Smooth muscle cell (in vitro differentiated cells): ENCODE measurements around the gene MINDY2. TPM values are rescaled to one million over a fixed set of nuclear protein-coding genes. Genes with fewer than 3 reads are reported as not detected.

Experiments
- DNase-seq: peaks from one replicate; lab custom pipeline; 2025; ENCODE audit not compliant: unreplicated experiment; lab: John Stamatoyannopoulos, UW
- H2AFZ ChIP-seq: fragments of 200-600 bp; sonication (generic); 2 replicates; pipeline ENCODE4 v1.6.0; 2016; ENCODE audit warnings: antibody characterized with exemption, low read depth, mild to moderate bottlenecking
- H3F3A ChIP-seq: fragments of 200-600 bp; sonication (generic); 2 replicates; pipeline ENCODE4 v1.6.0; 2017; ENCODE audit warnings: antibody characterized with exemption, low read depth
- H3K27ac ChIP-seq: fragments of 200-600 bp; sonication (generic); 2 replicates; pipeline ENCODE4 v1.5.1; 2016; ENCODE audit warnings: low read depth, mild to moderate bottlenecking
- H3K27me3 ChIP-seq: fragments of 200-600 bp; sonication (generic); 2 replicates; pipeline ENCODE4 v1.6.1; 2016; ENCODE audit warnings: low read depth, mild to moderate bottlenecking
- H3K36me3 ChIP-seq: fragments of 200-600 bp; sonication (generic); 2 replicates; pipeline ENCODE4 v1.5.1; 2016; ENCODE audit warnings: low read depth
- H3K4me1 ChIP-seq: fragments of 200-600 bp; sonication (generic); 2 replicates; pipeline ENCODE4 v1.5.1; 2016; ENCODE audit warnings: low read depth
- H3K4me2 ChIP-seq: fragments of 200-600 bp; sonication (generic); 2 replicates; pipeline ENCODE4 v1.6.0; 2016; ENCODE audit warnings: mild to moderate bottlenecking
- H3K4me3 ChIP-seq: fragments of 200-600 bp; sonication (generic); 2 replicates; pipeline ENCODE4 v1.5.1; 2016; ENCODE audit warnings: mild to moderate bottlenecking
- H3K79me2 ChIP-seq: fragments of 200-600 bp; sonication (generic); 2 replicates; pipeline ENCODE4 v1.6.0; 2016; ENCODE audit warnings: low read depth, mild to moderate bottlenecking
- H3K9ac ChIP-seq: fragments of 200-600 bp; sonication (generic); 2 replicates; pipeline ENCODE4 v1.6.0; 2016; ENCODE audit warnings: low read depth
- H3K9me3 ChIP-seq: fragments of 200-600 bp; sonication (generic); replicated peaks from 2 replicates; pipeline ENCODE4 v1.5.1; 2016; ENCODE audit warnings: low read depth
- H4K20me1 ChIP-seq: fragments of 200-600 bp; sonication (generic); 2 replicates; pipeline ENCODE4 v1.6.0; 2016; ENCODE audit warnings: low read depth
- WGBS: methylation state at CpG from one replicate; pipeline ENCODE4 v1.1.7; 2016; ENCODE audit warnings: low lambda C conversion rate; 5-methylcytosine and 5-hydroxymethylcytosine counted together
- polyA plus RNA-seq: library from polyadenylated mRNA; unstranded; fragments of >200 nt; fragmentation: Nextera tagmentation; extraction: Ambion mirVana; gene quantifications from 2 replicates; pipeline ENCODE4 v1.2.1, GENCODE V29; 2016
- total RNA-seq: library from RNA; depleted of rRNA; stranded (reverse); fragments of >200 nt; gene quantifications from 2 replicates; pipeline ENCODE4 v1.2.3, GENCODE V29; 2014
- TF ChIP-seq, protein P1 (sequence below): fragments of 200-600 bp; sonication (generic); IDR thresholded peaks from 2 replicates; pipeline ENCODE4 v1.5.1; 2017; ENCODE audit warnings: borderline replicate concordance, mild to moderate bottlenecking, antibody characterized with exemption; ENCODE audit not compliant: insufficient read depth, poor library complexity, severe bottlenecking

The MINDY2 gene
- total and polyA plus RNA-seq, 2 experiments from 2014 or later = 21.2 to 28.0 TPM

DNA sequence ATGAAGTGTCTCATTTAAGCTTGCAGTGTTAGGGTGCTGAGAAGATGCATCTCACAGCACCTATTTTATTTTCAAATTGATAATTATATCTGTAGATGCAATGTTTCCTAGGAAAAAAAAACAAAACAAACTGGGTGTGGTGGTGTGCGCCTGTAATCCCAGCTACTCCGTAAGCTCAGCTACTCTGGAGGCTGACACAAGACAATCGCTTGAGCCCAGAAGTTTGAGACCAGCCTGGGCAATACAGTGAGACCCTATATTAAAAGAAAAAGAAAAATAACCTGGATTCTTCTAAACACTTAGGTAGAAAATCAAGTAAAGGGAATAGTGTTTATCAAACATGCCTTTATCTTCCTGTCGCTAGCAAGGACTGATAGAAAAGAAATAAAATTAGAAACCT is 1.9 kb downstream of the MINDY2 start:
- Histone ChIP-seq H3K79me2 (peaks cover 61% of the 10 kb centered on the region), H3K9me3 (no peaks in the 10 kb centered on the region), H3K27me3 (no peaks in the 10 kb centered on the region), H3K4me3 (peak overlapping the region; percentile 86), H3K9ac (peak overlapping the region; percentile 77), H2AFZ (no peak overlapping the region), H3K36me3 (no peaks in the 10 kb centered on the region), H3F3A (peaks cover 6% of the 10 kb centered on the region), H3K4me2 (peak overlapping the region; percentile 91), H4K20me1 (peaks cover 53% of the 10 kb centered on the region), H3K4me1 (peaks cover 21% of the 10 kb centered on the region), H3K27ac (no peak overlapping the region)
- WGBS = 90% methylated on average over 4 of the region's 4 CpGs
- no peak for DNase-seq
- TF ChIP-seq, protein P1, sequence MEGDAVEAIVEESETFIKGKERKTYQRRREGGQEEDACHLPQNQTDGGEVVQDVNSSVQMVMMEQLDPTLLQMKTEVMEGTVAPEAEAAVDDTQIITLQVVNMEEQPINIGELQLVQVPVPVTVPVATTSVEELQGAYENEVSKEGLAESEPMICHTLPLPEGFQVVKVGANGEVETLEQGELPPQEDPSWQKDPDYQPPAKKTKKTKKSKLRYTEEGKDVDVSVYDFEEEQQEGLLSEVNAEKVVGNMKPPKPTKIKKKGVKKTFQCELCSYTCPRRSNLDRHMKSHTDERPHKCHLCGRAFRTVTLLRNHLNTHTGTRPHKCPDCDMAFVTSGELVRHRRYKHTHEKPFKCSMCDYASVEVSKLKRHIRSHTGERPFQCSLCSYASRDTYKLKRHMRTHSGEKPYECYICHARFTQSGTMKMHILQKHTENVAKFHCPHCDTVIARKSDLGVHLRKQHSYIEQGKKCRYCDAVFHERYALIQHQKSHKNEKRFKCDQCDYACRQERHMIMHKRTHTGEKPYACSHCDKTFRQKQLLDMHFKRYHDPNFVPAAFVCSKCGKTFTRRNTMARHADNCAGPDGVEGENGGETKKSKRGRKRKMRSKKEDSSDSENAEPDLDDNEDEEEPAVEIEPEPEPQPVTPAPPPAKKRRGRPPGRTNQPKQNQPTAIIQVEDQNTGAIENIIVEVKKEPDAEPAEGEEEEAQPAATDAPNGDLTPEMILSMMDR = no peak

GRCh38 chr15:58775402-58775801 is 4.3 kb downstream of the MINDY2 start:
- 94% methylated on average over 3 of the region's 3 CpGs for WGBS
- Histone ChIP-seq H2AFZ (no peak overlapping the region), H3K79me2 (peaks cover 82% of the 10 kb centered on the region)

DNA sequence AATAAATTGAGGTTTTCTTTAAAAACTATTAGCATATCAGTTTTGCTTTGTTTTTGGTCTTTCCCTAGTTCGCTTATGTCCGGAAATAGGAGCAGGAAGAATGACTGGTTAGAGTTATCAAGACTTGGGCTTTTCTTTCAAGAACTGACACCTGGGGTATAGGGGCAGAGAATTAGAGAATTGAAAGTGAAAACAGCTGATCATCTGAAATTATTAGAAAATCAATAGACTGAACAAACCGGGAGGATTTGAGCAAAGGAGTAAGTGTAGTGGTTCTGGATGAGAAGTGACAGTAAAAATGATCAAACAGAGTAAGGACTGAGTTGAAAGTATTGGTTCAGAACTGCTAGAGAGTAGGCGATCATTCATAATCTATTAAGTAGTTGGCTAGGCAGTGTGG is 6.0 kb downstream of the MINDY2 start:
- Histone ChIP-seq H3K4me2 (no peak overlapping the region), H3K9ac (no peak overlapping the region), H3K36me3 (no peaks in the 10 kb centered on the region), H3F3A (no peaks in the 10 kb centered on the region), H3K4me1 (peaks cover 14% of the 10 kb centered on the region), H2AFZ (no peak overlapping the region), H3K4me3 (no peak overlapping the region), H4K20me1 (peaks cover 78% of the 10 kb centered on the region), H3K27ac (no peak overlapping the region), H3K79me2 (peaks cover 95% of the 10 kb centered on the region), H3K9me3 (no peaks in the 10 kb centered on the region), H3K27me3 (no peaks in the 10 kb centered on the region)
- WGBS = 95% methylated on average over 4 of the region's 4 CpGs
- TF ChIP-seq, protein P1 = no peak
- no peak for DNase-seq

More at GRCh38 chr15:58775402-58775801, 4.3 kb downstream of the MINDY2 start:
- TF ChIP-seq, protein P1 = no peak
- Histone ChIP-seq H3K9me3 (no peaks in the 10 kb centered on the region), H3K36me3 (no peaks in the 10 kb centered on the region), H3K27ac (no peak overlapping the region), H3K4me1 (peaks cover 16% of the 10 kb centered on the region), H3K4me3 (no peak overlapping the region), H3K27me3 (no peaks in the 10 kb centered on the region), H4K20me1 (peaks cover 71% of the 10 kb centered on the region), H3K9ac (no peak overlapping the region), H3K4me2 (no peak overlapping the region), H3F3A (peaks cover under 1% of the 10 kb centered on the region)
- no peak for DNase-seq

- H3K36me3 ChIP-seq = no peaks in the 10 kb centered on the region
- DNase-seq = no peak
- peaks cover 74% of the 10 kb centered on the region for H4K20me1 ChIP-seq
- H3K4me1 ChIP-seq = no peaks in the 10 kb centered on the region
- peaks cover 94% of the 10 kb centered on the region for H3K79me2 ChIP-seq
- no peak overlapping the region for H2AFZ ChIP-seq
- no peak overlapping the region for H3K4me3 ChIP-seq
- TF ChIP-seq, protein P1 = no peak
- no peaks in the 10 kb centered on the region for H3K9me3 ChIP-seq
- WGBS = 86% methylated on average over 1 of the region's 1 CpG
- no peak overlapping the region for H3K4me2 ChIP-seq
- no peaks in the 10 kb centered on the region for H3K27me3 ChIP-seq
- no peak overlapping the region for H3K9ac ChIP-seq
- H3K27ac ChIP-seq = no peak overlapping the region
- H3F3A ChIP-seq = no peaks in the 10 kb centered on the region
Observed at GRCh38 chr15:58779554-58779953, 8.5 kb downstream of the MINDY2 start.
